Esophagus mucosa (tissue), 1 donor: ENCODE results near the gene MLXIPL. TPM values are rescaled to one million over a fixed set of nuclear protein-coding genes. Genes with fewer than 3 reads are reported as not detected.
A peak's percentile ranks its signal among the peaks of the same experiment; 100 is the strongest.
"Not testable (repeated sequence)": the region's sequence is repeated elsewhere in the genome, so short reads cannot be mapped to it uniquely, and the experiment has no call there.

Experiments used
- ATAC-seq: fragments of 200-7000 bp; cut with Tn5 transposase; one replicate; pipeline ENCODE4 v1.9.1; 2020
- total RNA-seq: library from RNA; stranded (reverse); gene quantifications from one replicate; pipeline ENCODE4 v1.2.4, GENCODE V29; 2023
- donor health status: DM: yes; HTN: yes; CAD: no.

Gene MLXIPL
- total RNA-seq, 1 donor from 2014 or later = 0.52 TPM

DNA sequence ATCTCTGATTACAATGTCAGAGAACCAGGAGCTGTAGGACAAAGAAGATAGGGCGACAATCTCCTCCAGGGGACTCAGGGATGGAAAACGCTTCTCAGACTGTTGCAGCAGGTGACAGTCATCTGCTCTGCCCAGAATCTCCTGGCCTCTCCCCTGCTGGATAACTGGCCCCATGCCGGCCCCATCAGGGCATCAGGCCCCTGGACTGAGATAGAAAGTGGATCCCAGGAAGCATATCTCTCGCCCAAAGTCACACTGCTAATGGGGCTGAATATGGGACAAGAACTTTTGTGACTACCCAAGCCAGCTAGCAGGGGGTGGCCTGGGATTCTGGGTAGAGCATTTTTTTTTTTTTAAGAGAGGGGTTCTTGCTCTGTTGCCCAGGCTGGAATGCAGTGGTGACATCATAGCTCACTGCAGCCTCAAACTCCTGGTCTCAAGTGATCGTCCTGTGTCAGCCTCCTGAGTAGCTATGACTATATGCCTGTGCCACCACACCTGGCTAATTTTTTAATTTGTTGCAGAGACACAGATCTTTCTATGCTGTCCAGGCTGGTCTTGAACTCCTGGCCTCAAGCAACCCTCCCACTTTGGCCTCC is 20.5 kb upstream of the MLXIPL start:
- ATAC-seq = no peak

DNA sequence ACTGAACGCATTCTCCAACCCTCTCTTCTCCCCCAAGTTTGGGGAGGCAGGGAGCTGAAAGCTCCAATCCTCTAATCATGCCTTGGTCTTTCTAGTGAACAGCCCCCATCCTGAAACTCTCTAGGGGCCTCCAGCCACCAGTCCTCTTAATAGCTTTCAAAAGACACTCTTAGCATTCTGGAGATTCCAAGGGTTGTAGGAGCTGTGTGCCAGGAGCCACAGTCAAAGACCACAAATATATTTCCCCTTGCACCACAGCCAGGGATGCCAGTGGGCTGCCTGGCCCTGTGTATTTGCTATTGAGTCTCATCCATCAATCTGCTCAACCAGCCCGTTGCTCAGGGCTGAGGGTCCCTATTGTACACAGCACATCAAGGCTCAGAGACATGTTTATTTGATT is 18.5 kb upstream of the MLXIPL start:
- no peak for ATAC-seq

- ATAC-seq = no peak
Observed at GRCh38 chr7:73638911-73639310, 14.6 kb upstream of the MLXIPL start.

DNA sequence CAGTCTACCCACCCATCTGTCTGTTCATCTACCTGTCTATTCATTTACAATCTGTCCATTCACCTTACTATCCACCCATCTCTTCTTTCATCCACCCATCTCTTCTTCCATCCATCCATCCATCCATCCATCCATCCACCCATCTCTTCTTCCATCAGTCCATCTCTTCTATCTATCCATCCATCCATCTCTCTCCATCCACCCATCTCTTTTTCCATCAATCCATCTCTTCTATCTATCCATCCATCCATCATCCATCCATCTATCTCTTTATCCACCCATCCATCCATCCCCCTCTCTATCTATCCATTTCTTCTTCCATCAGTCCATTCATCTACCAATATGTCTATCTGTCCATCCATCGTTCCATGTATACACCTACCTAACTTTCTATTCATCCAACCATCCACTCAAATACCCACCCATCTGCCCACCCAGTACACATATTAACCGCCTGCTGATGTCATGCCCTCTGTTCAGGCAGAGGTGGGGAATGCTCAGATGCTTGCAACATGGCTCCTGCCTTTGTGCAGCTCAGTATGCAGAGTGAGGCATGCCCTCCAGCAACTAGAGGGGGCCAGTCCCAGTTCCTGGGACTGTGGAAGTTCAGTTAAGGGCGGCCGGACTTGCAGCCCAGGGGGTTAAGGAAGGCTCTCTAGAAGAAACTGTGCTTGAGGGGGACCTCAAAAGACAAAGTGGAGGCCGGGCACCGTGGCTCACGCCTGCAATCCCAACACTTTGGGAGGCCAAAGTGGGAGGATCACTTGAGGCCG is 11.3 kb upstream of the MLXIPL start:
- peak; percentile 17 for ATAC-seq

DNA sequence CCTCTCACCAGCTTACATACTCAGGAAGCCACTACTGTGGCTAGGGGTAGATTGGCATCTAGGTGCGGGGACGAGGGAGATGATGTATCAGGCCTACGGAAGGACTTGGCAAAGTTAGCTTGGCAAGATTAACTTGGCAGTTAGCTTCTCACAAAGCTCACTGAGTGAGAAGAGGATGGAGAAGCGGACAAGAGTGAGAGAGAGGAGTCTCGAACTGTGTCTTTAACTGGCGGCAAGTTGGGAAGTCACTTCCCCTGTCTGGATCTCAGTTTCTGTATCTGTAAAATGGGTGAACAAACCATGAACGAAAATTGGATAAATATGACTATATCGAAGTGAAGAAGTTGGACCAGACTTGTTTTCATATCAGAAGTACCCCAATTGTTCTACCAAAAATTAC is 9.5 kb upstream of the MLXIPL start:
- no peak for ATAC-seq

GRCh38 chr7:73633323-73633722 is 9.0 kb upstream of the MLXIPL start:
- no peak for ATAC-seq

DNA sequence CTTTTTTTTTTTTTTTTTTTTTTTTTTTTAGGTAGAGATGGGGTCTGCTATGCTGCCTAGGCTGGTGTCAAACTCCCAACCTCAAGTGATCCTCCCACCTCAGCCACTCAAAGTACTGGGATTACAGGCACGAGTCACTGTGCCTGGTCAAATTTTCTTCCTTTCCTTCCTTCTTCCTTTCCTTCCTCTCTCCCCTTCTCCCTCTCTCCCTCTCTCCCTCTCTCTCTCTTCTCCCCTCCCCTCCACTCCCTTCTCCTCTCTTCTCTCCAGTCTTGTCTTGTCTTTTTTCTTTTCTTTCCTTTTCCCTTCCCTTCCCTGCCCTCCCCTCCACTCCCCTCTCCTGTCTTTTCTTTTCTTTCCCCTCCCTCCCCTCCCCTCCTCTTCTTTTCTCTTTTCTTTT is 7.2 kb upstream of the MLXIPL start:
- ATAC-seq = no peak

DNA sequence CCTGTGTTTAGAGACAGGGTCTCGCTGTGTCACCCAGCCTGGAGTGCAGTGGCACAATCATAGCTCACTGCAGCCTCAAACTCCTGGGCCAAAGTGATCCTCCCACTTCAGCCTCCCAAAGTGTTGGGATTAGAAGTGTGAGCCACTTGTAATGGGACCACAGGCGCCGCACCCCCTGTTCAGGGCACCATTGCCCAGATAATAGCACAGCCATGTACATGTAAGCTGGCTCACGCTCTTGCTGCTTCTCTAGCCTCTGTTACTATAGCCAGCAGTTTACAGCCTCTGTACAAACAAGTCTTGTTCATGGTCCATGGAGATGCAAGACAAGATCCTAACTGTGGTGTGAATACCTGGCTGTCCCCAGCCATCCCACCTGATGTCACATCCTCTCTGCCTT is 4.2 kb upstream of the MLXIPL start:
- no peak for ATAC-seq

GRCh38 chr7:73626814-73627213 is 2.5 kb upstream of the MLXIPL start:
- no peak for ATAC-seq

DNA sequence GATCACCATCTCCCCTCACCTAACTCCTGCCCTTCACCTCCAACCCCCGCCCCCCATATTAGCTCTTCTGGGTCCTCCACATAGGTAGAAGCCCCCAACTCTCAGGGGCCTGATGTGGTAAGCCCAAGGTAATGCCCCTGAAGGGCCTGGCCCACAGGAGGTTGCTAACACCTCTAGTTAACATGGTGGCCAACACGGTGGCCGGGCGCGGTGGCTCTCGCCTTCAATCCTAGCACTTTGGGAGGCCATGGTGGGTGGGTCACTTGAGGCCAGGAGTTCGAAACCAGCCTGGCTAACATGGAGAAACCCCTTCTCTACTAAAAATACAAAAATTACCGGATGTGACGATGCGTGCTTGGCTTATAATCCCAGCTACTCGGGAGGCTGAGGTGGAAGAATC is 954 bp upstream of the MLXIPL start:
- no peak for ATAC-seq

DNA sequence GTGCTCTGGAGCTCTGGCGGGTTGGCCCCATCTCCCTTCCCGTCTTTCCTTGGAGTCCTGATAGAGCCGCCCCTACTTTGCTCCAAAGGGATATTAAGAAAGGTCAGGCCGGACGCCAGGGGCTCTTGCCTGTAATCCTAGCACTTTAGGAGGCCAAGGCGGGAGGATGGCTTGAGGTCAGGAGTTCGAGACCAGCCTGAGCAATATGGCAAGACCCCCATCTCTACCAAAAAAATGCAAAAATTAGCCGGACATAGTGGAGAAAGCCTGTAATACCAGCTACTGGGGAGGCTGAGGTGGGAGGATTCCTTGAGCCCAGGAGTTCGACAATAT is 313 bp upstream of the MLXIPL start:
- no peak for ATAC-seq

DNA sequence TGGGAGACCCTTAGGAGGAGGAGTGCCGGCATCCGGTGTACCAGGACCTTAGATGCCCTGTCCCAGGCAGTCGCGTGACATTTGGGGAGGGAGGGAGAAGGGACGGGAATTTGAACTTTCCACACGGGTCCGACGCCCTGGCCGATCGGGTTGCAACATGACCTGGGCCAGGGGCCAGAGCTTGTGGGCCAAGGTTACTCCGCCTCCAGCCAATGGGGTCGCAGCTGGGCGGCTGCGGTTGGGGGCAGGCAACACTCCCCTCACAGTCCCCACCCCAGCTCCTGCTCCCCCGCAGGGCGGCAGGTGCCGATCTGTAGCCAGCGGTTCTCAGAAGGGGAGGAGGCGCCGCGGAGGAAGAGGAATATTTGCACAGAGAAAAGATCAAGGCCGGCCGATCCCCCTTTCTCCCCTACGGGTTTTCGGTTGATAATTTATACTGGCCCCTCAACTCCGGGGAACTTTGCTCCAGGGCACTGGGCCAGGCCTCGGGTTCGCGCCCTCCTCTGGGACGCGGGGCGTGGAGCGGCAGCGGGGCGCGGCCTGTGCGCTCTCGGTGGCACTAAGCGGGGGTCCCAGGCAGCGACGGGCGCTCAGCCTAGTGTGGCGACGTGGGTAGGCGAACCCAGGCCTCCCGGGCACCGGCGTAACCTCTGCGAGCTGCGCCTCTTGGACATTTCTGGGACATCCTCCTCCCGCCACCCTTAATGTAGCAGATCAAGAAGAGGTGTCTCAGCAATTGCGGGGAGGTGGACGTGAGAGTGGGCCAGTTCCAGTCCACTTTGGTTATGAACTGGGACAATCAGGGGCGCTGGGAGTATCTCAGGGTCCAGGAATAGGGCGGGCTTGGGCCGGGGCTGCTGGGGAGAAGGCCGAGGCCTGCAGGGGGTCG is 1.2 kb downstream of the MLXIPL start:
- no peak for ATAC-seq

- ATAC-seq = no peak
Observed at GRCh38 chr7:73622527-73622908, 1.8 kb downstream of the MLXIPL start.

- no peak for ATAC-seq
Observed at GRCh38 chr7:73621168-73622063, 2.9 kb downstream of the MLXIPL start.

- not testable (repeated sequence) for ATAC-seq
Observed at GRCh38 chr7:73619394-73619793, 4.9 kb downstream of the MLXIPL start.

DNA sequence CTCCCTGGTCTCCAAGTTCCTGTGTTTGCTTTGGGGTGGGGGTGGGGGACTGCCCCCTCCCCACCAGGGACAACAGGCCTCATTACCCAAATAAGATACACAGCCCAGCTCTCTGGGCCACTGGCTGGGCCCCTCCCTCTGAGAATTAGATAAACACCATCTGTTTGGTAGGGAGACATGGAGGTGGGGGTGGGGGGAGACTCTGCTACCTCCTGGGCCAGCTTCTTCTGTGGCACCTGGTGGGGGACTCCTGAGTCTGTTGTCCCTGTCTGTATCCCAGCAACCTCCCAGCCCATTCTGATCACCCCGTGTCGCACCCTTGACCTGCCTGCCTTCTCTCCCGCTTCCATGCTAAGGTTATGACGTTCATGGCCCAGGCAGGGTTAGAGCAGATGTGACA is 5.8 kb downstream of the MLXIPL start:
- no peak for ATAC-seq

DNA sequence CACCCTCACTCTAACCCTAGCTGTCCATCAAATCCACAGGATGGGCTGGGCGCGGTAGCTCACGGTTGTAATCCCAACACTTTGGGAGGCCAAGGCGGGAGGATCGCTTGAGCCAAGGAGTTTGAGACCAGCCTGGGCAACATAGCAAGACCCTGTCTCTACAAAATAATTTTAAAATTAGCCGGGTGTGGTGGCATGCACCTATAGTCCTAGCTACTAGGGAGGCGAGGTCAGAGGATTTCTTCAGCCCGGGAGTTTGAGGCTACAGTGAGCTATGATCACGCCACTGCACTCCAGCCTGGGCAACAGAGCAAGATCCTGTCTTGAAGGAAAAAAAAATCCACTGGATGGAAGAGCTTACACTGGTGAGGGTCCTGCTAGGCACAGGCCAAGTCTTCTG is 6.8 kb downstream of the MLXIPL start:
- not testable (repeated sequence) for ATAC-seq

DNA sequence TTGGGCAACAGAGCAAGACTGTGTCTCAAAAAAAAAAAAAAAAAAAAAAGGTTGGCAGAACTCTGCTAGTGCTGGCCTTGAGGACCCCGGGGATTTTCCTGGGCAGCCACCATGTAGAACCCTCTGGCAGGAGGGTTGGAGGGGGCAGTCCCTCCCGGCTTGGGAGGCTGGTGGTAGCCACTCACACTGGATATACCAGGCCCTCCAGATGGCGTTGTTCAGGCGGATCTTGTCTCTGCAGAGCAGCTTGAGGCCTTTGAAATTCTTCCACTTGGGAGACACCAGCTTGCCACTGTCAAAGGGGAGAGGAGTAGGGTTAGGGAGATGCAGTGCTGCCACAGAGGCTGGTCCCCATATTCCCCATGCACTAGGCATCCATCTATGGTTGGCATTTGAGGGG is 8.4 kb downstream of the MLXIPL start:
- peak; percentile 11 for ATAC-seq

DNA sequence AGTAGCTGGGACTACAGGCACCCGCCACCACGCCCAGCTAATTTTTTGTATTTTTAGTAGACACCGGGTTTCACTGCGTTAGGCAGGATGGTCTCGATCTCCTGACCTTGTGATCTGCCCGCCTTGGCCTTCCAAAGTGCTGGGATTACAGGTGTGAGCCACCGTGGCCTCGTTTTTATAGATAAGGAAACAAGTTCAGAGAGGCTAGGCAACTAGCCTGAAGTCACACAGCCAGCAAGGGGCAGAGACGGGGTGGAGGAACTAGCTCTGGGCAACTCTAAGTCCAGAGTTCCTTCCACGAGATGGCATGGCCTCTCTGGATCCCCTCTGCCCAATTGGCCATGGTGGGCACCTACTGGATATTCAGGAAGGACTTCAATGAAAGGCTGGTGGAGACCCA is 9.4 kb downstream of the MLXIPL start:
- not testable (repeated sequence) for ATAC-seq

DNA sequence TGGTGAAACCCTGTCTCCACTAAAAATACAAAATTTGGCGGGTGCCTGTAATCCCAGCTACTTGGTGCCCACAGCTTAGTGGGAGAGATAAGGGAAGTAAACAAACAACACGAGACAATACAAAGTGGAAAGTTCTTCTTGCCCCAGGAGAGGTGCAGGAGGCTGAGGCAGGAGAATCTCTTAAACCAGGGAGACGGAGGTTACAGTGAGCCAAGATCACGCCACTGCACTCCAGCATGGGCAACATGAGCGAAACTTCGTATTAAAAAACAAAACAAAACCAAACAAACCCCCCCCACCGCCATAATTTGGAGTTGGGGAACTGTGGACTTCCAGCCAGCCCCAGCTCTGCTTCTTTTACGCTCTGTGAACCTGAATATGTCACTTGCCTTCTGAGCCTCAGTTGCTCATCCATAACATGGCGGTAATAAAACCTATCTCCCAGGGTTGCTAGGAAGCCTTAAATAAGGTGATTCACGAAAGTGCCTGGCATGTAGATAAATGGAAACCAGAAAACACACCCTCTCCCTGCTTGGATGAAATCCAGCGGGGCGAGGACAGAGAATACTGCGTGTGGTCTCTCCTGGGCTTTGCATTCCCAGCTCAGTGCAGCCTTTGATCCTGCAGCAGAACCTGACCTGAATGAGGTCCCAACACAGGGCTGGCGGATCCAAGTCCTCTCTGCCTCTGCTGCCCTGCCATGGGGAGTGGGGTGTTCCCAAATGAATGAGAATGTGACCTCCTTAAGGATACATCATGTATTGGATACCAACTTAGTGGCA is 10.2 kb downstream of the MLXIPL start:
- ATAC-seq = peak; percentile 53

- peak; percentile 23 for ATAC-seq
Observed at GRCh38 chr7:73612598-73613269, 11.6 kb downstream of the MLXIPL start.
